Epidermal melanocyte (primary cell): ENCODE measurements around the gene CDA.

Source experiments
- DNase-seq: peaks from one replicate; pipeline ENCODE4 v3.0.0; 2011; ENCODE audit warnings: low spot score; ENCODE audit not compliant: insufficient read length

CDA gene

GRCh38 chr1:20615946-20616846 is 27.3 kb downstream of the CDA start:
- DNase-seq: no peak

DNA sequence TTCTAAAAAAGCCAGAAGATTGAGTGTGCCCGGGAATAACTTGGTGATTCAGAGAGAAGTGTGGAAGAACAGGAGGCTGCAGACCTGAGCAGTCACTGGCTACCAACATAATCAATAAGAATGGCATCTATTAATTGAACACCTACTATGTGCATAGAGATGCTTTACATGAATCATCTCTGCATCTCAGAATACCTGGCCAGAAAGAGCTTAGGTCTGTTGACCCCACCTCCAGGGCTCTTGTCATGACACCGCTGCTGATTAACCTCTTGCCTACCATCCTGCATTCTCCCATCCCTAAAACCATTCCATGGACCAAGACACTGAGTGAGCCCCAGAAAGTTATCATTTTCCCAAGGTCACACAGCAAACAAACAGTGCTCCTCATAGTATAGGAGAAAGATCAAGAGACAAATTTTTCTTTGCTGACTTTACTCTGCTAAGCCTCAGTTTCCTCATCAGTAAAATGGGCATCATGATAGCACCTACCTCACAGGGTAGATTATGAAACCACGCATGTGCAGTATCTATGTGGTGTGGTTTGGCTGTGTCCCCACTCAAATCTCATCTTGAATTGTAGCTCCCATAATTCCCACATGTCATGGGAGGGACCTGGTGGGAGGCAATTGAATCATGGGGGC is 28.1 kb downstream of the CDA start:
- DNase-seq: no peak

DNA sequence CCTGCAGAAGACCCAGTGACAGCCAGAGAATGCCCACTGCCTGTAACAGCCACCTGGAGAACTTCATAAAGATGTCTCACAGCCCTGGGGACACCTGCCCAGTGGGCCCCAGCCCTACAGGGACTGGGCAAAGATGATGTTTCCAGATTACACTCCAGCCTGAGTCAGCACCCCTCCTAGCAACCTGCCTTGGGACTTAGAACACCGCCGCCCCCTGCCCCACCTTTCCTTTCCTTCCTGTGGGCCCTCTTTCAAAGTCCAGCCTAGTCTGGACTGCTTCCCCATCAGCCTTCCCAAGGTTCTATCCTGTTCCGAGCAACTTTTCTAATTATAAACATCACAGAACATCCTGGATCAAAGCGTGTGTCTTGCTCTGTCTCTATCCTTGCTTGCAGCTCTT is 29.7 kb downstream of the CDA start:
- DNase-seq: no peak

GRCh38 chr1:20619999-20620398 is 31.1 kb downstream of the CDA start:
- no peak for DNase-seq

DNA sequence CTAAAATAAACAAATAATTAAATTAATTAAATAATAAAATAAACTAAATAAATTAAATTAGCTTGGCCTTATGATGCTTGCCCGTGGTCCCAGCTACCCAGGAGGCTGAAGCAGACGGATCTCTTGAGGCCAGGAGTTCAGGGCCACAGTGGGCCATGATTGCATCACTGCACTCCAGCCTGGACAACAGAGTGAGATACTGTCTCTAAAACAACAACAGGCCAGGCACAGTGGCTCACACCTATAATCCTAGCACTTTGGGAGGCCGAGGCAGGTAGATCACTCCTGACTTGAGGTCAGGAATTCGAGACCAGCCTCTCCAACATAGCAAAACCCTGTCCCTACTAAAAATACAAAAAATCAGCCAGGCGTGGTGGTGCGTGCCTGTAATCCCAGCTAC is 32.1 kb downstream of the CDA start:
- no peak for DNase-seq

GRCh38 chr1:20624709-20625108 is 35.8 kb downstream of the CDA start:
- DNase-seq: no peak

DNA sequence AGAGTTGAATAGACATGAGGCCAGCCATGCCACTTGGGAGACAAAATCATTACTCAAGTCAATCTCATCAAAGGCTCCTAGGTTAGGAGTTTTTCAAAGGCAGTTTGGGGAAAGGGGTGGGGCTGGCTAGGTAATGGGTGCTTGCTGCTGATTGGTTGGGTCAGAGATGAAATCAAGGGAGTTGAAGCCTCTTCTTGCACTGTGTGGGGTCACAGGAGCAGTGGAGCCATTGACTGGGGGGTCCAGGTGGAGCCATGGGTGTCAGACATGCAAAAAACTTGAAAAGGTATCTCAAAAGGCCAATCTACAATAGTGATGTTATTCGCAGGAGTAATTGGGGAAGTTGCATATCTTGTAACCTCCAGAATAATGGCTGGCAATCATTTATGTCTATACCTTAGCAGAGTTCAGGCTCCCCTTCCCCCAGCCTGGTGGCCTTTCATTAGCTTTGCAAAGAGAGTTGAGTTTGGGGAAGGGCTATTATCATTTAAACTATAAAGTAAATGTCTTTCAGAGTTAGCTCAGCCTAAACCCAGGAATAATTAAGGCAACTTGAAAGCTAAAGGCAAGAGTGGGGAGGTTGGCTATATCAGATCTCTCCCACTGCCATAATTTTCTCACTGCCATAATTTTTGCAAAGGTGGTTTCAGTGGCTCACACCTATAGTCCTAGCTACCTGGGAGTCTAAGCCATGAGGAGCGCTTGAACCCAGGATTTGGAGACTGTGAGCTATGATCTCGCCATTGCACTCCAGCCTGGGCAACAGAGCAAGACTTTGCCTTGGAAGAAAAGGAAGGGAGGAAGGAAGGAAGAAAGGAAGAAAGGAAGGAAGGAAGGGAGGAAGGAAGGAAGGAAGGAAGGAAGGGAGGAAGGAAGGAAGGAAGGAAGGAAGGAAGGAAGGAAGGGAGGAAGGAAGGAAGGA is 36.5 kb downstream of the CDA start:
- DNase-seq: no peak

- DNase-seq: no peak
Measured at GRCh38 chr1:20626098-20626427, 37.2 kb downstream of the CDA start.

GRCh38 chr1:20626524-20626923 is 37.6 kb downstream of the CDA start:
- no peak for DNase-seq

- no peak for DNase-seq
Measured at GRCh38 chr1:20630729-20631128, 41.8 kb downstream of the CDA start.

- no peak for DNase-seq
Measured at GRCh38 chr1:20632386-20632785, 43.5 kb downstream of the CDA start.

- peak; percentile 78 for DNase-seq
Measured at GRCh38 chr1:20633190-20634064, 44.5 kb downstream of the CDA start, which contains the start of gene PINK1. Gene PINK1, plus strand, starts transcription at chr1:20633458. Its CDS starts 91 bp downstream, at chr1:20633549.

GRCh38 chr1:20634065-20634593 is 45.2 kb downstream of the CDA start:
- no peak for DNase-seq

GRCh38 chr1:20634594-20635084 is 45.7 kb downstream of the CDA start:
- peak; percentile 43 for DNase-seq

DNA sequence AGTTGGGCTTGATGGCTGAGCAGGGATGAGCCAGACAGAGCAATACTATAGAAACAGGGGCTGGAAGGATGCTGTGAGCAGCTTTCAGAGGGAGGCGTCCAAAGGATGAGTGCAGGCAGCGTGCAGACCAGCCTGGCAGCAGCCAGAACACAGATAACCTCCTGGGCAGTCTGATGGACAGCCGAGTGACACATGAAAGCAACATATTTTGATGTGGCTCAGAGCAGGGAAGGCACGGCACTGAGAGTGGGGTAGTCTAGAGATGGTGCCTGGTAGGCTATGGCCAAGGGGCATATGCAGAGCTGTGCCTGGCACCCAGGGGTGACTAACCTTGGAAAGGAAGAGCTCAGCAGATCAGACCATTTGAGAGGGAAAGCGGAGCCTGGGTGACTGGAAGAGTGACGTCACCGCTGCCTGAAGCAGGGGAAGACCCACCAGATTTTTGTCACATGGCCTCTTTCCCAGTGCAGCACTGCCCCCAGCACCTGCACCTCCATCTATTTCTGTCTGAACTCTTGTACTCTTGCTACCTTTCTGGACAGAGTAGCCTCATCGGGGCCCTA is 48.0 kb downstream of the CDA start:
- no peak for DNase-seq

DNA sequence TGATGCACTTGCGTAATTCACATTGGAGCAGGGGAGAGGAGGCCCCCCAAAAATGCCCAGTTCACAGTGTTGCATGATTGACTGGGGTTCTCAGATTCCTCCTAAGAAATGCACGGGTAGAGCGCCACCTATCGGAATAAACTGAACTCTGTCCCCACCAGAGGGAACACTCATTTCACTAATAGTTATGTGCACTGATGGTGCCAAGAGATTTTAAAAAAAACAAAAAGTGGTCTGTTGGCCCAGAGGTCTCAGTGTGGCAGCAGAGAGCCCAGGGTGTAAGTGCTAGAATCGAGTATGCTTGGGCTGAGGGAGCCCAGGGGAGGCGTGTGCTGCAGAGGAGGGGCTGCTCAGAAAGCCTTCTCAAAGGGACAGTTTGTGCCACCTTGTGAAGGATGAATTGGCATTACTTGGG is 51.3 kb downstream of the CDA start:
- peak; percentile 63 for DNase-seq

- DNase-seq: no peak
Measured at GRCh38 chr1:20641975-20642374, 53.1 kb downstream of the CDA start.

GRCh38 chr1:20643080-20643479 is 54.2 kb downstream of the CDA start:
- DNase-seq: no peak

DNA sequence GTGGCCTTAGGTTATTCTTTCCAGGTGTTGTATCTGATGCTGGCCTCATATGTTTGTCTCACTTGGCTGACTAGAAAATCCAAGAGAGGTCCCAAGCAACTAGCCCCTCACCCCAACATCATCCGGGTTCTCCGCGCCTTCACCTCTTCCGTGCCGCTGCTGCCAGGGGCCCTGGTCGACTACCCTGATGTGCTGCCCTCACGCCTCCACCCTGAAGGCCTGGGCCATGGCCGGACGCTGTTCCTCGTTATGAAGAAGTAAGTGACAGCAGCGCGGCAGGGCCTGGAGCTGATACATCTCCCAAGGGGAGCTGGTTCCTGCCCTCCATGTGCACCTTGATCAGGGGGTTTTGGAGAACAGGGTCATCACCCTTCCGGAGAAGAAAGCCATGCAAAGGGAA is 55.5 kb downstream of the CDA start:
- no peak for DNase-seq

DNA sequence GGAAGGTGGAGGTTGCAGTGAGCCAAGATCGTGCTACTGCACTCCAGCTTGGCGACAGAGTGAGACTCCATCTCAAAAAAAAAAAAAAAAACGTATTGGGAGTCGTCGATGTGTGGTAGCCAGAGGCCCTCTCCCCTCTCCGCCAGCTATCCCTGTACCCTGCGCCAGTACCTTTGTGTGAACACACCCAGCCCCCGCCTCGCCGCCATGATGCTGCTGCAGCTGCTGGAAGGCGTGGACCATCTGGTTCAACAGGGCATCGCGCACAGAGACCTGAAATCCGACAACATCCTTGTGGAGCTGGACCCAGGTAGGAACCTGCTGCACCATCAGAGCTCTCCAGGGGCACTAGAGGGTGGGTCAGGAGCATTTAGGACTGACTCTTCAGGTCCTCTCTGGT is 56.5 kb downstream of the CDA start:
- DNase-seq: no peak
